Rectal smooth muscle tissue (tissue), 1 donor: ENCODE data around the gene NPAS3.

ENCODE experiments used
- H3K27ac ChIP-seq: one replicate; pipeline ENCODE4 v1.7.0; 2013; ENCODE audit warnings: low read depth, low read length, inconsistent platforms
- H3K27me3 ChIP-seq: one replicate; pipeline ENCODE4 v1.7.0; 2013; ENCODE audit warnings: low read length; ENCODE audit not compliant: control insufficient read depth, insufficient read depth
- H3K36me3 ChIP-seq: one replicate; pipeline ENCODE4 v1.7.0; 2013; ENCODE audit warnings: low read length; ENCODE audit not compliant: control insufficient read depth, insufficient read depth
- H3K4me1 ChIP-seq: one replicate; pipeline ENCODE4 v1.7.0; 2013; ENCODE audit warnings: low read length; ENCODE audit not compliant: control insufficient read depth, insufficient read depth
- H3K4me3 ChIP-seq: one replicate; pipeline ENCODE4 v1.7.0; 2013; ENCODE audit warnings: low read length
- H3K9ac ChIP-seq: one replicate; pipeline ENCODE4 v1.7.0; 2013; ENCODE audit warnings: low read length

Gene NPAS3

DNA sequence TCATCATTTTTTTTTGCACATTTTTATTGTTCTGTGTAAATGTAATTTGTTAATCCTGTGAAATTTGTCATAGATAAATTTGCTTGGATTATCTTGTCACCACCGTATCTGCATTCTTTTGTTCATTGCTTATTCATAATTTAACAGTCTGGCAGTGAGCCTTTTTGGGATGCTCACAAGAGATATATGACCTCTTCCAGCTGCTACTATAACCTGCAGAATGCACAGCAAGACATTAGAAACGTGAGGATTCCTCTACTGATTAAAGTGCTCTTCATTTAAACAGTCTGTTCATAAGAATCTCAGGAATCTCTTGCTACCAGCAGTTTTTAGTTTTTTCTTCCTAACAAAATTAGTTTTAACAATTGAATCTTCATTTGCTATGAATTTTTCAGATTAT, 9.1 kb downstream of the NPAS3 start:
- Histone ChIP-seq H3K9ac (no peak overlapping the region), H3K27me3 (no peaks in the 10 kb centered on the region), H3K4me1 (no peaks in the 10 kb centered on the region), H3K36me3 (no peaks in the 10 kb centered on the region), H3K4me3 (no peak overlapping the region), H3K27ac (no peak overlapping the region)

DNA sequence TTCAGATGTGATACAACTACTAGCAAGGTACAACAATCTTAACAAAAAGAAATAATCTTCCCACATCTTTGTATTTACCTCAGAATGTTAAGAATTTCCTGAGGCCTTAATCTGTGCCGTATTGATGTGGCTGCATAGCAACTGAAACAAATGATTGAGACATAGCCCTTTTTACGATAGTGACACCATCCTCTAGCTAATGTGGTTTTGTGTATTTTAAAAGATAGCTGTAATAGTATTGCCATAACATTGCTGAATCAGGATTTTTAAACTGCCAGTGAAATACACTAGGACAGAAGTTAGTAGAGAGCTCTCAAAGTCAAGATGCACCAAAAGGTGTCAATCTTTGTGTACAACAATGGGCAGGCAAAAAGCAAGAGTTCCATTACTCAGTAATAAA, 11.9 kb downstream of the NPAS3 start:
- Histone ChIP-seq H3K9ac (no peak overlapping the region), H3K27me3 (no peaks in the 10 kb centered on the region), H3K27ac (no peak overlapping the region), H3K36me3 (no peaks in the 10 kb centered on the region), H3K4me1 (no peaks in the 10 kb centered on the region), H3K4me3 (no peak overlapping the region)

DNA sequence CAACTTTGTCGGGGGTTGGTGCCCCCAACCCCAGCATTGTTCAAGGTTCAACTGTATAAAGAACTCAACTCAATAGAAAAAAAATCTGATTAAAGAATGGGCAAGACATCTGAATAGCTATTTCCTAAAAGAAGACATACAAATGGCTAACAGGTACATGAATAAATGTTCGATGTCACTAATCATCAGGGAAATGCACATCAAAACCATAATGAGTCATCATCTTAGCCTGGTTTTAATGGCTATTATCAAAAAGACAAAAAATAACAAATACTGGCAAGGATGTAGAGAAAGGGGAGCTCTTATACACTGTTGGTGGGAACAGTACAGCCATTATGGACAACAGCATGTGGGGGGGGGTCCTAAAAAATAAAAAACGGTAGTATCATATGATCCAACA, 28.7 kb downstream of the NPAS3 start:
- H3K27me3 ChIP-seq, result no peaks in the 10 kb centered on the region
- H3K4me1 ChIP-seq, result no peaks in the 10 kb centered on the region
- H3K4me3 ChIP-seq, result no peak overlapping the region
- no peak overlapping the region for H3K27ac ChIP-seq
- no peak overlapping the region for H3K9ac ChIP-seq
- no peaks in the 10 kb centered on the region for H3K36me3 ChIP-seq

- Histone ChIP-seq H3K4me1 (no peaks in the 10 kb centered on the region), H3K27me3 (no peaks in the 10 kb centered on the region), H3K36me3 (no peaks in the 10 kb centered on the region), H3K4me3 (no peak overlapping the region), H3K9ac (no peak overlapping the region), H3K27ac (no peak overlapping the region)
Measured at GRCh38 chr14:32968972-32969544, 30.4 kb downstream of the NPAS3 start.

DNA sequence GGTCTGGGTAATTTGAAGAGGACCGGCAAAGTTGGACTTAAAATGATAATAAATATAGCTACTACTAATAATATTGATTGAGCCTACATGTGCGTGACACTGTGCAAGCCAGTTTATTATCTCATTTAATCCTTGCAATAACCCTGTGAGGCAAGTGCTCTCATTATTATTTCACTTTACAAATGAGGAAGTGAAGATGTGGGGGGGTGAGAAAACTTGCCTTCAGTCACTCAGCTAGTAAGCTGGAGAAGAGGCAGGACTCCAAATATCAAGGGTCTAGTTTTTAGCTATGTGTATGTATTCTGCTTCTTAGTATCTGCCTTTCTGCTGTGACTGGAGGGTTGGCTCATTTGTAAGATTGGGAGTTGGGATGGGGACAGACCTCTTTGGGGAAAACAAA, 39.2 kb downstream of the NPAS3 start:
- Histone ChIP-seq H3K4me3 (no peak overlapping the region), H3K9ac (no peak overlapping the region), H3K4me1 (no peaks in the 10 kb centered on the region), H3K27me3 (no peaks in the 10 kb centered on the region), H3K27ac (no peak overlapping the region), H3K36me3 (no peaks in the 10 kb centered on the region)

DNA sequence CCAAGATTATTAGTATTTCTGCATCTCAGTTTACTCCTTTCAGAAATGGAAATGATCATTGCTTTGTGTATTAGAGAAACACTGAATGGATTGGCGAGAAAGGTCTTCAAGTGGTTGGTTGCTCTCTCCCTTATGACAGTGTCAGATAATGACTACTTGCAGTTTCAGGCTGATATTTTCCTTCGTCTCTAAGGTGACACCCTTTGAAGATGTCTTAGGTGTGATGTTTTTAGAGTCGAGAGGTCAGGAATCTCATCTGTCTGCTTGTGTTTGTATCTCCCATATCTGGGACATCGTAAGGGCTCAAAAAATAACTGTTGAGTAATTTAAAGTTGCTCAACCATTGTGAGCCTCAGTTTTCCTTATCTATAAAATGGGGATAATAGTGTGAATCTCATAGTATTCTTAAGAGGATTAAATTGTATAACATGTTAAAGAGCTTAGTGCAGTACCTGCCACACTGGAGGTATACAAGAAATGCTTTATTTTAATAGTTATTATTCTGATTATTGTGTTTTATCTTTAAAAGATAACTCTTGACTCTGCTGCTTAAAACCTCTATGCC, 40.1 kb downstream of the NPAS3 start:
- H3K27ac ChIP-seq, result no peak overlapping the region
- no peaks in the 10 kb centered on the region for H3K27me3 ChIP-seq
- H3K36me3 ChIP-seq, result no peaks in the 10 kb centered on the region
- H3K4me1 ChIP-seq, result no peaks in the 10 kb centered on the region
- H3K4me3 ChIP-seq, result no peak overlapping the region
- H3K9ac ChIP-seq, result no peak overlapping the region

DNA sequence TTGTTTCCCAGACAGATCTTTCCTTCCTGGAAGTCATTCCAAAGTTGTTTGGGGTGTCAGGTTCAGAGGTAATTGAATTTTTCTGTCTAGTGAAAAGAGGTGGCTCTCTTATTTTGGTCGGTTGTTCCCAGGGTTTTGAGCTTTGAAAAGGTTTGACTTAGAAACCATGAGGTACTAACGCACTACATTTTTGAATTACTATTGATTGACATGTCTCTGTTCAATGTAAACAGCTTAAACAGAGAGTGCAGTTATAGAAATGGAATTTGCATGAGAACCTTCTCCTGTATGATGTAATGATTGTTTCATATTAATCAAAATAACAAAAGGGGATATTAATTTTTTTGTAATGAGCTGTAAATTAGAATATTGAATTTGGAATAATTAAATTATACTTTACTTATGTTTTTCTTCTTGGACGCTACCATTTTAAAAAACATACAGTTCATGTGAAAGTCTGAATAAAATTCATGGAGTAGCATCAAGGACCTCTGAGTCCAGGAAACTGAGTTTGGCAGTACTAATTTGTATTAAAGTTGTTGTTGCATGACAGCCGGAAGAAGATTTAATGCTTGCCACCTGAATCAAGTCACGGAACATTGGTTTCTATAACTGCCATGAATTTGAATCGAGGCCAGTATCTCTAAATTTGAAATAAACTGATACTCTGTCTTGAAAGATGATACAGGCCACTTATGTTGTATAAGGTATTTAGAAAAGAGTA, 41.7 kb downstream of the NPAS3 start:
- no peak overlapping the region for H3K9ac ChIP-seq
- no peaks in the 10 kb centered on the region for H3K4me1 ChIP-seq
- H3K27ac ChIP-seq, result no peak overlapping the region
- no peaks in the 10 kb centered on the region for H3K36me3 ChIP-seq
- no peaks in the 10 kb centered on the region for H3K27me3 ChIP-seq
- H3K4me3 ChIP-seq, result no peak overlapping the region

- Histone ChIP-seq H3K27me3 (no peaks in the 10 kb centered on the region), H3K4me1 (no peaks in the 10 kb centered on the region), H3K36me3 (no peaks in the 10 kb centered on the region), H3K27ac (no peak overlapping the region), H3K9ac (no peak overlapping the region), H3K4me3 (no peak overlapping the region)
Measured at GRCh38 chr14:32980902-32981501, 42.3 kb downstream of the NPAS3 start.

DNA sequence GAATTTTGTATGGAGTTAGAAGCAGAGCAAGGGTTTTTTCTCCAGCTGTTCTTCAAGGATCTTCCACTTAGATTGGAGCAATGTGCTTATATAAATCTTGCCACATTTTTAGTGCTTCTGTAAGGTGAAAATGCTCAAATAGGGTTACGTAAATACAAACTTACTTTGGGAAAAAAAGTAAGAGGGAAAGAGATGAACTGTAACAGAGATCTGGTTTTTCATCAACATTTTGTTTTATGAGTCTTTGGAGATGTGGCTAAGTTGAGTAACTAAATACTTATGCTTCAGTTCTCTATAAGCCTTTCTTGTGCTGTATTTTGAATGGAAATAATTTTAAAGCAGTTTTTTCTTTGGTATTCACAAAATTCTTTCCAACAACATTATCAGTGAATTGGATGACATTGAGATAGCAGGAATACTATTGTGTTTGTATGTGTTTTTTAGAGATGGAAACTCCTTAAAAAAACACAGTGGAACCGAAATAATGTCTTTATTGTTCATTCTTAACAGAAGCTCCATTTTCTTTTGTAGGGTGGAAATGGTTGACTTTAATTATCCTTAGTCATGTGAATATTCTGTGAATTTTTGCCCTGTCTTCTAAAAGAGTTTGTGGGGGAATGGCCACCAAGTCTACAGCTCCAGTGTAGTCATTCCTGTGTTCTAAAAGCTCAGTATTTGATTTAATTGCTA, 45.7 kb downstream of the NPAS3 start:
- H3K27me3 ChIP-seq, result no peaks in the 10 kb centered on the region
- no peak overlapping the region for H3K9ac ChIP-seq
- H3K4me3 ChIP-seq, result no peak overlapping the region
- no peak overlapping the region for H3K27ac ChIP-seq
- H3K4me1 ChIP-seq, result no peaks in the 10 kb centered on the region
- no peaks in the 10 kb centered on the region for H3K36me3 ChIP-seq

DNA sequence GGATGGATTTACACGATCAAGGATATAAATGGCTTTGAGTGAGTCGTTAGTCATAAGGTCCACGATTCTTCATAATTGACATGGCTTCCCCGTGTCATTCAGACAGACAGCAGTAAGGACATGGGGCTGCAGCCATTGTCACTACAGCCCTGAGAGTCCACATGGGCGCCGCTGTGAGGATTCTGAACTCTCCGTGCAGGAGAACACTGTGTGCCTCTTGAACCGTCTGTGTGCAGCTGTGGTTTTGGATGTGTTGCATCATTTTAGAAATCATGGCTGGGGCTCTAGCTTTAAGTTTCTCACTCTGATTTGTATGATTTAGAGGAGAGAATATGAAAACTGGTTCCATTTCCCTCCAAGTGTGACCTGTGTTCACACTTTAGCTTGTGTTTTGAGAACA, 47.2 kb downstream of the NPAS3 start:
- H3K4me3 ChIP-seq, result no peak overlapping the region
- H3K27me3 ChIP-seq, result no peaks in the 10 kb centered on the region
- no peaks in the 10 kb centered on the region for H3K36me3 ChIP-seq
- no peak overlapping the region for H3K9ac ChIP-seq
- H3K4me1 ChIP-seq, result no peaks in the 10 kb centered on the region
- H3K27ac ChIP-seq, result peak overlapping the region; percentile 24

DNA sequence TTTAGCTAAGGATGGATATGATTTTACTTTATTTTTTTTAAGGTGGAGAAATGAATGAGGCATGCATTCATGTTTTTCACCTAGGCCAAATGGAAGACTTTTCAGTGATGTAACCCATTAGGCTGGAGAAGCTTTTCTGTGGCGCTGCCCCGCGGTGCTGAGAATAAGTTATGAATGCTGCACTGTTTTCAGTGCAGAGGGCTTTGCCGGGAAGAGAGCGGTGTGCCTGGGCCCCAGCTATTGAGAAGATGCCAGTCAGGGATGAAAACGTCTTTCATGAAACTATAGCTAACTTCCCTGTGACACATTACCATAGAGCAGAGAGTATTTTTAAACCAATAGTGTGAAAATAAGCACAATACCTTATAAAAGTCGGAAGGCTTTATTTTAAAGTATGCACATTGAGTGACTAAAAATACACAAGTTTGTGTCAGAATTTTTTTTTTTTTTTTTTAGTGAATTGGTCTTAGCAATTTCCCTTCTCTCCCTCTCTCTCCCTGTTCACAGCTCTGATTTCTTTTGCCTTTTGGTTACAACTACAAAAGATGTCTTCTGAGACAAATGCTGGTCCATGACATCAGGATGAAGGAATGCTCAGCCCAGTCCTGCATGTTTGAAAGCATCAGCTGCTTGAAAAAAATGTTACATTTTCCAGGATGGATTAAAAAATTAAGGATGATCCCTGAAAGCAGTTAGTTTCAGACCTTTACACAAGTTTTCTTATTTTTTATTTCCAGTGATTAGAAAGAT, 48.3 kb downstream of the NPAS3 start:
- H3K4me3 ChIP-seq, result no peak overlapping the region
- H3K27ac ChIP-seq, result peak overlapping the region; percentile 43
- no peaks in the 10 kb centered on the region for H3K4me1 ChIP-seq
- no peaks in the 10 kb centered on the region for H3K36me3 ChIP-seq
- no peak overlapping the region for H3K9ac ChIP-seq
- H3K27me3 ChIP-seq, result no peaks in the 10 kb centered on the region

- H3K9ac ChIP-seq, result no peak overlapping the region
- H3K27me3 ChIP-seq, result no peaks in the 10 kb centered on the region
- no peak overlapping the region for H3K4me3 ChIP-seq
- H3K4me1 ChIP-seq, result no peaks in the 10 kb centered on the region
- H3K27ac ChIP-seq, result no peak overlapping the region
- no peaks in the 10 kb centered on the region for H3K36me3 ChIP-seq
Measured at GRCh38 chr14:32991691-32992090, 53.0 kb downstream of the NPAS3 start.
